ENCODE data around the gene OTUB1. TPM values are rescaled to one million over a fixed set of nuclear protein-coding genes. Genes with fewer than 3 reads are reported as not detected.

OTUB1 gene
- total and polyA plus RNA-seq, 9 of the 15 experiments (the other 6 are each of a cell fraction or from before 2014, with no cell fraction given): 29.5 to 134 (median 66.1) TPM

DNA sequence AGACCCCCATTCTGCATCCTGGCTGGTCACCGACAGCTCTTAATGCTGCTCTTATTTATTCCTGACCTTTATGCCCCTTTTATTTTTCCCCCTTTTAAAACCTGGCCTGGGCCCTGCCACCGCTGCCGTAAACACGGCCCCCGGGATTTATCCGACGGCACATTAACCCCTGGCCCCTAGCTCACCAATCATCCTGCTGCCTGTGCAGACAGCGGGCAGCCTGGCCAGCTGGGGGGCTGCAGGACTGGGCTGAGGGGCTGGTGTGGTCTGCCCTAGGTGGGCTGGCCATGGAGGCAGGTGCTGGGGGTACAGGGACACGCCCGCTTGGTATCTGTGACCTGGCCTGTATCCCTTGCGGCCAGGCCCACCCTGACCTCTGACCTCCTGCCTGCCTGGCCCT is 28.1 kb downstream of the OTUB1 start:
- Histone ChIP-seq H3K79me2 (ENCODE audit: control insufficient read depth, insufficient read depth, low read length) (no peaks in the 10 kb centered on the region), H3K4me1 (replicated peaks in 1 of 2; ENCODE audit: control insufficient read depth in 2 of 2, insufficient read depth in 2 of 2, low read length in 2 of 2) (peaks cover 0 to 46% of the 10 kb centered on the region in 2 experiments; a peak in 2 of 5 replicates), H4K20me1 (replicated peaks; ENCODE audit: control insufficient read depth, insufficient read depth, low read length) (peaks cover 36% of the 10 kb centered on the region), H3K9ac (ENCODE audit: insufficient read depth in 1 of 2, low read depth in 2 of 2, low read length in 2 of 2) (no peak overlapping the region), H3K4me2 (ENCODE audit: insufficient read depth, low read length) (no peak overlapping the region), H3K27ac (ENCODE audit: extremely low read depth, low read depth, low read length) (no peak overlapping the region), H3K4me3 (no peak overlapping the region), H3K9me1 (ENCODE audit: control insufficient read depth, insufficient read depth, low read length) (no peaks in the 10 kb centered on the region), H3K27me3 (ENCODE audit: control insufficient read depth in 2 of 2, insufficient read depth in 2 of 2, low read length in 2 of 2) (no peaks in the 10 kb centered on the region), H3K36me3 (ENCODE audit: control insufficient read depth, insufficient read depth, low read length) (no peaks in the 10 kb centered on the region), H3K9me3 (replicated peaks; ENCODE audit: control insufficient read depth, insufficient read depth, low read depth, low read length) (no peaks in the 10 kb centered on the region; the same call in 1 of the 2 replicates), H2AFZ (ENCODE audit: low read depth, low read length) (no peak overlapping the region)
- intact Hi-C loops (cut with micrococcal nuclease) (no loop called here), in situ Hi-C loops (cut with MboI) (no loop called here)
- ChIA-PET CTCF (ENCODE audit: low intra/inter-chr PET ratio) (no interaction called here), POLR2A (interaction anchor here (0.5 to 0.8 kb wide), 3 partner anchors 9 to 504 kb away, joined by 3 to 4 read pairs (median 3); no protein-coding TSS in a partner anchor)
- ATAC-seq: no peak
- BruUV-seq (replicated peaks): no TSS peak
- TF ChIP-seq, protein P1, sequence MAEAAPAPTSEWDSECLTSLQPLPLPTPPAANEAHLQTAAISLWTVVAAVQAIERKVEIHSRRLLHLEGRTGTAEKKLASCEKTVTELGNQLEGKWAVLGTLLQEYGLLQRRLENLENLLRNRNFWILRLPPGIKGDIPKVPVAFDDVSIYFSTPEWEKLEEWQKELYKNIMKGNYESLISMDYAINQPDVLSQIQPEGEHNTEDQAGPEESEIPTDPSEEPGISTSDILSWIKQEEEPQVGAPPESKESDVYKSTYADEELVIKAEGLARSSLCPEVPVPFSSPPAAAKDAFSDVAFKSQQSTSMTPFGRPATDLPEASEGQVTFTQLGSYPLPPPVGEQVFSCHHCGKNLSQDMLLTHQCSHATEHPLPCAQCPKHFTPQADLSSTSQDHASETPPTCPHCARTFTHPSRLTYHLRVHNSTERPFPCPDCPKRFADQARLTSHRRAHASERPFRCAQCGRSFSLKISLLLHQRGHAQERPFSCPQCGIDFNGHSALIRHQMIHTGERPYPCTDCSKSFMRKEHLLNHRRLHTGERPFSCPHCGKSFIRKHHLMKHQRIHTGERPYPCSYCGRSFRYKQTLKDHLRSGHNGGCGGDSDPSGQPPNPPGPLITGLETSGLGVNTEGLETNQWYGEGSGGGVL (CRISPR knock-in tag; IDR thresholded peaks at IDR 0.05): no peak
- TF ChIP-seq MCM2 (IDR thresholded peaks at IDR 0.05; ENCODE audit: low read depth) (no peak), ZNF165 (CRISPR knock-in tag; IDR thresholded peaks at IDR 0.05; ENCODE audit: borderline replicate concordance) (no peak), SETDB1 (IDR thresholded peaks at IDR 0.05; ENCODE audit: low read length) (no peak), SNIP1 (IDR thresholded peaks at IDR 0.05; ENCODE audit: low read depth) (no peak), BCL6 (CRISPR knock-in tag; IDR thresholded peaks at IDR 0.05) (no peak), KLF6 (CRISPR knock-in tag; IDR thresholded peaks at IDR 0.05; ENCODE audit: borderline replicate concordance) (no peak), PCBP1 (IDR thresholded peaks at IDR 0.05; ENCODE audit: low read depth, low read length, poor library complexity, severe bottlenecking) (no peak), MYC (IDR thresholded peaks at IDR 0.05; ENCODE audit: low read depth, low read length) (no peak), MYC (CRISPR knock-in tag; IDR thresholded peaks at IDR 0.05; ENCODE audit: borderline replicate concordance, low read depth) (no peak), MAFF (IDR thresholded peaks at IDR 0.05; ENCODE audit: low read length) (no peak), MTA1 (IDR thresholded peaks at IDR 0.05; ENCODE audit: borderline replicate concordance) (no peak), YY1 (IDR thresholded peaks at IDR 0.05; ENCODE audit: borderline replicate concordance in 1 of 3, control insufficient read depth in 1 of 3, extremely low read depth in 1 of 3, insufficient read depth in 3 of 3, insufficient read length in 1 of 3, insufficient replicate concordance in 2 of 3, low read depth in 1 of 3, low read length in 2 of 3) (no peak), EP400 (IDR thresholded peaks at IDR 0.05) (no peak), E2F3 (CRISPR knock-in tag; IDR thresholded peaks at IDR 0.05) (no peak), STAG1 (CRISPR knock-in tag; IDR thresholded peaks at IDR 0.05; ENCODE audit: borderline replicate concordance) (no peak), PHF21A (IDR thresholded peaks at IDR 0.05; ENCODE audit: borderline replicate concordance, low read depth) (no peak)
- TF ChIP-seq, protein P2, sequence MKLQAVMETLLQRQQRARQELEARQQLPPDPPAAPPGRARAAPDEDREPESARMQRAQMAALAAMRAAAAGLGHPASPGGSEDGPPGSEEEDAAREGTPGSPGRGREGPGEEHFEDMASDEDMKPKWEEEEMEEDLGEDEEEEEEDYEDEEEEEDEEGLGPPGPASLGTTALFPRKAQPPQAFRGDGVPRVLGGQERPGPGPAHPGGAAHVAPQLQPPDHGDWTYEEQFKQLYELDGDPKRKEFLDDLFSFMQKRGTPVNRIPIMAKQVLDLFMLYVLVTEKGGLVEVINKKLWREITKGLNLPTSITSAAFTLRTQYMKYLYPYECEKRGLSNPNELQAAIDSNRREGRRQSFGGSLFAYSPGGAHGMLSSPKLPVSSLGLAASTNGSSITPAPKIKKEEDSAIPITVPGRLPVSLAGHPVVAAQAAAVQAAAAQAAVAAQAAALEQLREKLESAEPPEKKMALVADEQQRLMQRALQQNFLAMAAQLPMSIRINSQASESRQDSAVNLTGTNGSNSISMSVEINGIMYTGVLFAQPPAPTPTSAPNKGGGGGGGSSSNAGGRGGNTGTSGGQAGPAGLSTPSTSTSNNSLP (IDR thresholded peaks at IDR 0.05; ENCODE audit: borderline replicate concordance, low read depth, low read length): no peak
- TF ChIP-seq, protein P3, sequence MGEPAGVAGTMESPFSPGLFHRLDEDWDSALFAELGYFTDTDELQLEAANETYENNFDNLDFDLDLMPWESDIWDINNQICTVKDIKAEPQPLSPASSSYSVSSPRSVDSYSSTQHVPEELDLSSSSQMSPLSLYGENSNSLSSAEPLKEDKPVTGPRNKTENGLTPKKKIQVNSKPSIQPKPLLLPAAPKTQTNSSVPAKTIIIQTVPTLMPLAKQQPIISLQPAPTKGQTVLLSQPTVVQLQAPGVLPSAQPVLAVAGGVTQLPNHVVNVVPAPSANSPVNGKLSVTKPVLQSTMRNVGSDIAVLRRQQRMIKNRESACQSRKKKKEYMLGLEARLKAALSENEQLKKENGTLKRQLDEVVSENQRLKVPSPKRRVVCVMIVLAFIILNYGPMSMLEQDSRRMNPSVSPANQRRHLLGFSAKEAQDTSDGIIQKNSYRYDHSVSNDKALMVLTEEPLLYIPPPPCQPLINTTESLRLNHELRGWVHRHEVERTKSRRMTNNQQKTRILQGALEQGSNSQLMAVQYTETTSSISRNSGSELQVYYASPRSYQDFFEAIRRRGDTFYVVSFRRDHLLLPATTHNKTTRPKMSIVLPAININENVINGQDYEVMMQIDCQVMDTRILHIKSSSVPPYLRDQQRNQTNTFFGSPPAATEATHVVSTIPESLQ (CRISPR knock-in tag; IDR thresholded peaks at IDR 0.05): no peak
- no peak for DNase-seq (ENCODE audit: extremely low read depth in 1 of 4, low spot score in 3 of 4)
- 51% methylated on average over 10 of the region's 11 CpGs for WGBS (ENCODE audit: insufficient coverage, low coverage, missing lambda C conversion rate)
- FAIRE-seq: no peak

All from K562 (cell line).